Activated naive CD4-positive, alpha-beta T cell treated with anti-CD3 and anti-CD28 coated beads, Interleukin-2, amount 50 U/mL, for 72 hours (primary cell): Measurements from ENCODE around the gene EYS. TPM values are rescaled to one million over a fixed set of nuclear protein-coding genes. Genes with fewer than 3 reads are reported as not detected.

ENCODE experiments used
- ATAC-seq, 2 donors: fragments of 150-1000 bp; cut with Tn5 transposase; 2 replicates each; pipeline ENCODE4 v1.10.0; 2021; ENCODE audit warnings: mild to moderate bottlenecking in 2 of 2, moderate library complexity in 2 of 2
- DNase-seq, 2 donors: peaks; one replicate each; pipeline ENCODE4 v3.0.0; 2021 to 2022; ENCODE audit warnings: low spot score in 2 of 2
- H3K27ac Mint-ChIP-seq, 2 donors: one replicate each; pipeline ENCODE4 v1.8.0; 2022; ENCODE audit warnings: mild to moderate bottlenecking in 2 of 2, mixed read lengths in 2 of 2
- H3K36me3 Mint-ChIP-seq, 2 donors: one replicate each; pipeline ENCODE4 v1.8.0; 2022; ENCODE audit warnings: mixed read lengths in 2 of 2
- H3K9me3 Mint-ChIP-seq, 2 donors: one replicate each; pipeline ENCODE4 v1.8.0; 2022; ENCODE audit warnings: mixed read lengths in 2 of 2
- total RNA-seq, 2 donors: library from RNA; stranded (reverse); gene quantifications; one replicate each; pipeline ENCODE4 v1.2.3, GENCODE V29; 2022

EYS gene
- total RNA-seq, 2 donors from 2014 or later = not detected

- peaks cover 9 to 23% of the 10 kb centered on the region in 2 donors for H3K36me3 Mint-ChIP-seq
- H3K27ac Mint-ChIP-seq = no peak overlapping the region
- no peaks in the 10 kb centered on the region for H3K9me3 Mint-ChIP-seq
- ATAC-seq (no peak), DNase-seq (no peak)
These were observed 2030.5 kb downstream of the EYS start for GRCh38 chr6:63676412-63677114.

GRCh38 chr6:63675138-63675537 is 2031.9 kb downstream of the EYS start:
- Mint-ChIP-seq H3K27ac (no peak overlapping the region), H3K9me3 (no peaks in the 10 kb centered on the region), H3K36me3 (peaks cover 0 to 19% of the 10 kb centered on the region in 2 donors)
- ATAC-seq (no peak), DNase-seq (no peak)

- peaks cover 0 to 14% of the 10 kb centered on the region in 2 donors for H3K36me3 Mint-ChIP-seq
- H3K27ac Mint-ChIP-seq = no peak overlapping the region
- no peak for DNase-seq
- no peak for ATAC-seq
- no peaks in the 10 kb centered on the region for H3K9me3 Mint-ChIP-seq
These were observed 2032.4 kb downstream of the EYS start for GRCh38 chr6:63674635-63675034.

GRCh38 chr6:63673692-63674091 is 2033.3 kb downstream of the EYS start:
- Mint-ChIP-seq H3K27ac (no peak overlapping the region), H3K9me3 (no peaks in the 10 kb centered on the region), H3K36me3 (peaks cover 0 to 10% of the 10 kb centered on the region in 2 donors)
- DNase-seq = no peak
- ATAC-seq = no peak

GRCh38 chr6:63672582-63673129 is 2034.4 kb downstream of the EYS start:
- Mint-ChIP-seq H3K36me3 (peaks cover 0 to 13% of the 10 kb centered on the region in 2 donors), H3K9me3 (no peaks in the 10 kb centered on the region), H3K27ac (peak overlapping the region in 1 of 2 donors; percentile 12)
- DNase-seq (no peak), ATAC-seq (no peak)

- ATAC-seq (no peak), DNase-seq (no peak)
These were observed 2035.8 kb downstream of the EYS start for GRCh38 chr6:63671098-63671754.

More at GRCh38 chr6:63671098-63671754, 2035.8 kb downstream of the EYS start:
- Mint-ChIP-seq H3K36me3 (peaks cover 0 to 15% of the 10 kb centered on the region in 2 donors), H3K9me3 (no peaks in the 10 kb centered on the region), H3K27ac (no peak overlapping the region)
